ENCODE data around the gene TADA1.

The TADA1 gene

DNA sequence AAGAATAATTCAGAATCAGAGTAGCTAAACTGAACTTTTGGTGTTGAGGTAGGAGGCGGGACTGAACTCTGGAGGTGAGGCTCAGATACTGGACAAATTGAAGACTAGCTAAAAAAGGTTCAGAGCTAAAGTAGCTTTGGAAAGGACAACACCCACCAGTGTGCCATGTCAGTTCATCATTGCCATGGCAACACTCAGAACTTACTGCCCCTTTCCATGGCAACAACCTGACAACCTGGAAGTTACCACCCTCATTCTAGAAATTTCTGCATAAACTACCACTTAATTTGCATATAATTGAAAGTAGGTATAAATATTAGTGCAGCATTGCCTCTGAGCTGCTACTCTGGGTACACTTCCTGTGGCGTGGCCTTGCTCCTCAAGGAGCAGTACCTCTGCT, 67.1 kb downstream of the TADA1 start:
- no peak overlapping the region for H3K4me3 ChIP-seq (ENCODE audit: low read length)
- no peak for DNase-seq (ENCODE audit: low read depth, low spot score)
